B cell (primary cell): ENCODE results near the gene TPST2.

ENCODE experiments used
- EZH2 ChIP-seq: IDR thresholded peaks from 2 replicates; pipeline ENCODE4 v1.6.1; 2012; ENCODE audit warnings: borderline replicate concordance, low read depth, mild to moderate bottlenecking, moderate library complexity, low read length; ENCODE audit not compliant: insufficient read depth, poor library complexity, severe bottlenecking
- TF ChIP-seq, protein P1 (sequence below): fragments of 200-600 bp; IDR thresholded peaks from one replicate; pipeline ENCODE4 v1.8.0; 2022; ENCODE audit warnings: antibody characterized with exemption, mild to moderate bottlenecking

DNA sequence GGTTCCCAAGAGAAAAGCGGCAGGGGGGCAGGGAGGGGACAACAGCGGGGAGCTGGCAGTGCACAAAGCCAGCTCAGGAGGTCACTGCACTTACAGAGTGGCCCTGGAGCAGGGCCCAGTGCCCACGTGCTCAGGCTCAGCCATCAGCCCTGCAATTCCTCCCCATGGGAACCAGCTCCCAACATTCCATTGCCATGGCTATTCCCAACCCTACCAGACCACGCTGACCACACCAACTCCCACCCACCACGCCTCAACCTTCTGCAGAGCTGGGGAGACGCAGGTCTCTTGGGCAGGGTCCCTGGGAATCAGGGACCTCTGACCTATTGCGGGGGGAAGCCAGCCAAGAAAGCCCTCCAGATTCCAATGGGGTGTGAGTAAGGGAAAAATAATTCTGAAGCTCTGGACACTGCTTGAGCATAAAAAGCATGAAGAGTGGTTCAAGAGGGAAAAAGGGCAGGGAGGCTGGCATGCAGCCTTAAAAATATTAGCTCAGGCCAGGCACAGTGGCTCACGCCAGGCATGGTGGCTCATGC, 39.4 kb downstream of the TPST2 start:
- TF ChIP-seq, protein P1, sequence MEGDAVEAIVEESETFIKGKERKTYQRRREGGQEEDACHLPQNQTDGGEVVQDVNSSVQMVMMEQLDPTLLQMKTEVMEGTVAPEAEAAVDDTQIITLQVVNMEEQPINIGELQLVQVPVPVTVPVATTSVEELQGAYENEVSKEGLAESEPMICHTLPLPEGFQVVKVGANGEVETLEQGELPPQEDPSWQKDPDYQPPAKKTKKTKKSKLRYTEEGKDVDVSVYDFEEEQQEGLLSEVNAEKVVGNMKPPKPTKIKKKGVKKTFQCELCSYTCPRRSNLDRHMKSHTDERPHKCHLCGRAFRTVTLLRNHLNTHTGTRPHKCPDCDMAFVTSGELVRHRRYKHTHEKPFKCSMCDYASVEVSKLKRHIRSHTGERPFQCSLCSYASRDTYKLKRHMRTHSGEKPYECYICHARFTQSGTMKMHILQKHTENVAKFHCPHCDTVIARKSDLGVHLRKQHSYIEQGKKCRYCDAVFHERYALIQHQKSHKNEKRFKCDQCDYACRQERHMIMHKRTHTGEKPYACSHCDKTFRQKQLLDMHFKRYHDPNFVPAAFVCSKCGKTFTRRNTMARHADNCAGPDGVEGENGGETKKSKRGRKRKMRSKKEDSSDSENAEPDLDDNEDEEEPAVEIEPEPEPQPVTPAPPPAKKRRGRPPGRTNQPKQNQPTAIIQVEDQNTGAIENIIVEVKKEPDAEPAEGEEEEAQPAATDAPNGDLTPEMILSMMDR: no peak
- TF ChIP-seq EZH2: no peak
